Activated naive CD4-positive, alpha-beta T cell treated with anti-CD3 and anti-CD28 coated beads, Interleukin-2, amount 10 ng/mL, durations not matched to agents 7 days and 5 days (primary cell): ENCODE measurements around the gene FHIT.

Experiments used
- CTCF ChIA-PET: fragments of 350-600 bp; sonication (Branson Sonifier 250); formaldehyde crosslinking; loops from one replicate; lab custom pipeline; 2021; ENCODE audit warnings: antibody characterized with exemption; lab: Charles Lee
- DNase-seq: peaks from one replicate; pipeline ENCODE4 v3.0.0-alpha.2; 2020
- H3K27ac Mint-ChIP-seq: one replicate; pipeline ENCODE4 v1.8.0; 2021; ENCODE audit warnings: mild to moderate bottlenecking, moderate library complexity, mixed read lengths
- H3K27me3 Mint-ChIP-seq: one replicate; pipeline ENCODE4 v1.8.0; 2021; ENCODE audit warnings: mild to moderate bottlenecking, mixed read lengths
- H3K36me3 Mint-ChIP-seq: one replicate; pipeline ENCODE4 v1.8.0; 2021; ENCODE audit warnings: mixed read lengths
- H3K4me1 Mint-ChIP-seq: one replicate; pipeline ENCODE4 v1.8.0; 2021; ENCODE audit warnings: mixed read lengths
- H3K4me3 Mint-ChIP-seq: one replicate; pipeline ENCODE4 v1.8.0; 2021; ENCODE audit warnings: mild to moderate bottlenecking, moderate library complexity, mixed read lengths
- H3K9me3 Mint-ChIP-seq: one replicate; pipeline ENCODE4 v1.8.0; 2021; ENCODE audit warnings: mixed read lengths

Gene FHIT

GRCh38 chr3:60826511-60826910 lies 424.7 kb downstream of the FHIT start:
- Mint-ChIP-seq H3K4me1 (no peaks in the 10 kb centered on the region), H3K27me3 (no peaks in the 10 kb centered on the region), H3K36me3 (no peaks in the 10 kb centered on the region), H3K9me3 (peaks cover 4% of the 10 kb centered on the region), H3K4me3 (no peak overlapping the region), H3K27ac (no peak overlapping the region)
- no peak for DNase-seq
- CTCF ChIA-PET, result no interaction called here

GRCh38 chr3:60812502-60812901 lies 438.8 kb downstream of the FHIT start:
- no peak overlapping the region for H3K4me3 Mint-ChIP-seq
- no peak overlapping the region for H3K27ac Mint-ChIP-seq
- no peaks in the 10 kb centered on the region for H3K36me3 Mint-ChIP-seq
- no peak for DNase-seq
- no peaks in the 10 kb centered on the region for H3K4me1 Mint-ChIP-seq
- H3K27me3 Mint-ChIP-seq, result no peaks in the 10 kb centered on the region
- H3K9me3 Mint-ChIP-seq, result peaks cover 2% of the 10 kb centered on the region
- CTCF ChIA-PET, result no interaction called here

- no peak for DNase-seq
Measured at GRCh38 chr3:60810881-60811280, 440.4 kb downstream of the FHIT start.

GRCh38 chr3:60809857-60810610 lies 441.2 kb downstream of the FHIT start:
- Mint-ChIP-seq H3K9me3 (no peaks in the 10 kb centered on the region), H3K27me3 (no peaks in the 10 kb centered on the region), H3K36me3 (no peaks in the 10 kb centered on the region), H3K4me3 (no peak overlapping the region), H3K4me1 (no peaks in the 10 kb centered on the region), H3K27ac (no peak overlapping the region)
- CTCF ChIA-PET, result no interaction called here
- DNase-seq, result no peak

More at GRCh38 chr3:60810881-60811280, 440.4 kb downstream of the FHIT start:
- Mint-ChIP-seq H3K36me3 (no peaks in the 10 kb centered on the region), H3K4me3 (no peak overlapping the region), H3K9me3 (peaks cover 2% of the 10 kb centered on the region), H3K27ac (no peak overlapping the region), H3K27me3 (no peaks in the 10 kb centered on the region), H3K4me1 (no peaks in the 10 kb centered on the region)
- CTCF ChIA-PET, result no interaction called here

- CTCF ChIA-PET, result no interaction called here
- H3K4me3 Mint-ChIP-seq, result no peak overlapping the region
- H3K36me3 Mint-ChIP-seq, result no peaks in the 10 kb centered on the region
Measured at GRCh38 chr3:60803216-60804173, 447.8 kb downstream of the FHIT start.

GRCh38 chr3:60801307-60801706 lies 449.9 kb downstream of the FHIT start:
- Mint-ChIP-seq H3K4me3 (no peak overlapping the region), H3K4me1 (no peaks in the 10 kb centered on the region), H3K36me3 (no peaks in the 10 kb centered on the region), H3K9me3 (no peaks in the 10 kb centered on the region), H3K27me3 (no peaks in the 10 kb centered on the region), H3K27ac (no peak overlapping the region)
- CTCF ChIA-PET, result no interaction called here
- DNase-seq, result no peak

More at GRCh38 chr3:60803216-60804173, 447.8 kb downstream of the FHIT start:
- no peak for DNase-seq
- no peaks in the 10 kb centered on the region for H3K27me3 Mint-ChIP-seq
- H3K4me1 Mint-ChIP-seq, result no peaks in the 10 kb centered on the region
- H3K27ac Mint-ChIP-seq, result no peak overlapping the region
- H3K9me3 Mint-ChIP-seq, result no peaks in the 10 kb centered on the region

- H3K27me3 Mint-ChIP-seq, result no peaks in the 10 kb centered on the region
- CTCF ChIA-PET, result no interaction called here
- no peak for DNase-seq
- H3K4me3 Mint-ChIP-seq, result no peak overlapping the region
- no peaks in the 10 kb centered on the region for H3K36me3 Mint-ChIP-seq
- no peaks in the 10 kb centered on the region for H3K4me1 Mint-ChIP-seq
- H3K9me3 Mint-ChIP-seq, result no peaks in the 10 kb centered on the region
- no peak overlapping the region for H3K27ac Mint-ChIP-seq
Measured at GRCh38 chr3:60798456-60798855, 452.8 kb downstream of the FHIT start.

- H3K4me1 Mint-ChIP-seq, result no peaks in the 10 kb centered on the region
- no peak overlapping the region for H3K27ac Mint-ChIP-seq
- no peak for DNase-seq
- CTCF ChIA-PET, result no interaction called here
- H3K9me3 Mint-ChIP-seq, result no peaks in the 10 kb centered on the region
- no peaks in the 10 kb centered on the region for H3K36me3 Mint-ChIP-seq
- H3K27me3 Mint-ChIP-seq, result no peaks in the 10 kb centered on the region
- H3K4me3 Mint-ChIP-seq, result no peak overlapping the region
Measured at GRCh38 chr3:60792249-60792852, 458.9 kb downstream of the FHIT start.

GRCh38 chr3:60788185-60788584 lies 463.1 kb downstream of the FHIT start:
- H3K27ac Mint-ChIP-seq, result no peak overlapping the region
- no peak for DNase-seq
- CTCF ChIA-PET, result no interaction called here
- no peak overlapping the region for H3K4me3 Mint-ChIP-seq
- no peaks in the 10 kb centered on the region for H3K36me3 Mint-ChIP-seq
- H3K27me3 Mint-ChIP-seq, result no peaks in the 10 kb centered on the region
- H3K9me3 Mint-ChIP-seq, result no peaks in the 10 kb centered on the region
- H3K4me1 Mint-ChIP-seq, result no peaks in the 10 kb centered on the region

- no peak for DNase-seq
- CTCF ChIA-PET, result no interaction called here
- no peak overlapping the region for H3K4me3 Mint-ChIP-seq
- no peaks in the 10 kb centered on the region for H3K4me1 Mint-ChIP-seq
- H3K36me3 Mint-ChIP-seq, result no peaks in the 10 kb centered on the region
- no peaks in the 10 kb centered on the region for H3K27me3 Mint-ChIP-seq
- no peak overlapping the region for H3K27ac Mint-ChIP-seq
- peaks cover 5% of the 10 kb centered on the region for H3K9me3 Mint-ChIP-seq
Measured at GRCh38 chr3:60781935-60782334, 469.3 kb downstream of the FHIT start.

GRCh38 chr3:60779637-60780036 lies 471.6 kb downstream of the FHIT start:
- CTCF ChIA-PET, result no interaction called here
- Mint-ChIP-seq H3K27ac (no peak overlapping the region), H3K27me3 (no peaks in the 10 kb centered on the region), H3K36me3 (no peaks in the 10 kb centered on the region), H3K4me3 (no peak overlapping the region), H3K4me1 (no peaks in the 10 kb centered on the region), H3K9me3 (peaks cover 10% of the 10 kb centered on the region)
- DNase-seq, result no peak

GRCh38 chr3:60775985-60776384 lies 475.3 kb downstream of the FHIT start:
- CTCF ChIA-PET, result no interaction called here
- H3K36me3 Mint-ChIP-seq, result no peaks in the 10 kb centered on the region
- no peak overlapping the region for H3K4me3 Mint-ChIP-seq
- H3K4me1 Mint-ChIP-seq, result no peaks in the 10 kb centered on the region
- no peak overlapping the region for H3K27ac Mint-ChIP-seq
- no peaks in the 10 kb centered on the region for H3K27me3 Mint-ChIP-seq
- peaks cover 12% of the 10 kb centered on the region for H3K9me3 Mint-ChIP-seq
- no peak for DNase-seq

- no peak for DNase-seq
- Mint-ChIP-seq H3K9me3 (peaks cover 10% of the 10 kb centered on the region), H3K27me3 (no peaks in the 10 kb centered on the region), H3K36me3 (no peaks in the 10 kb centered on the region), H3K27ac (no peak overlapping the region), H3K4me3 (no peak overlapping the region), H3K4me1 (no peaks in the 10 kb centered on the region)
- CTCF ChIA-PET, result no interaction called here
Measured at GRCh38 chr3:60774617-60775016, 476.6 kb downstream of the FHIT start.

GRCh38 chr3:60772584-60772983 lies 478.7 kb downstream of the FHIT start:
- Mint-ChIP-seq H3K27ac (no peak overlapping the region), H3K4me3 (no peak overlapping the region), H3K27me3 (no peaks in the 10 kb centered on the region), H3K36me3 (no peaks in the 10 kb centered on the region), H3K4me1 (no peaks in the 10 kb centered on the region), H3K9me3 (peaks cover 10% of the 10 kb centered on the region)
- no peak for DNase-seq
- CTCF ChIA-PET, result no interaction called here
